ENCODE results near the gene TMEM131L.

Gene TMEM131L

DNA sequence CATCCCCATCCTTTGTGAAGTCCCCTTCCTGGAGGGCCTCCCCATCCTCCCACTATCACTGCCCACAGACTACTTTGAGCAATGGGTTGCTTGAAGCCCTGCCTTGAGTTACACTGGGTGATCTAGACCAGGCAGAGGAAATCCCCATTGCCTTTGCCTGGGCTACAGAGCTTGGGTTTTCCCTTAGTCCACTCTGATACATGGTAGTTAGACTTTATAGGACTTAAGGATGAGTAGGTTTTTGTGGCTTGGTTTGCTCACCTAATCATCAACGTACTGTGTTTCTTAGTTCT is 56.6 kb downstream of the TMEM131L start:
- peak; percentile 38 for DNase-seq

DNA sequence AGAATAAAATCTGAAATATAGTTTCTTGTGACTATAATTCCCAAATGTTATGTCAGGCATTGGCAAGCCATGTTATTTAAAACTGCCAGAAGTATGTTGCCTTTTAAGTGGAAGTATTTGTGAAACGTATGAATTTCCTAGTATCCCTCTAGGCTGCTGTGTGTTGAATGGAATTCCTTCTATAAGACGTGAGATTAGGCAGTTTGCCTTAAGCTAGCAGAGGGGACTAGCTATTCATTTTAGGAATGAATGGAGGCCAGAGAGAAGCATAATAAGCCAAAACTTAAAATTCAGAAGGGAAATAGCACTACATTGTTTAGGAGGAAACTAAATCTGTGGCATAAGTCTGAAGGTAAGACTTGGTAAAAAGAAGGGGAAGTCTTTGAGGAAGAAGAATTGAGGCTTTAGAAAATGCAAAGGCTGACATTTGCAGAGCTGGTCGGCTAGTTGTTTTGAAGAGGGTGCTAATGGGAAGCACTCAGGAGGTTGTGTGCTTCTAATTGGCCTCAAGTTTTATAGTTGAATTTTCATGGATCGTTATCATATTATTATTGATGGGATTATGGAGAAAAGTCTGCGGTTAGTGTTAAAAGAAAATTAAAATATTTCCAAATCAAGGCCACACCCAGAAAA is 57.1 kb downstream of the TMEM131L start:
- no peak for DNase-seq

DNA sequence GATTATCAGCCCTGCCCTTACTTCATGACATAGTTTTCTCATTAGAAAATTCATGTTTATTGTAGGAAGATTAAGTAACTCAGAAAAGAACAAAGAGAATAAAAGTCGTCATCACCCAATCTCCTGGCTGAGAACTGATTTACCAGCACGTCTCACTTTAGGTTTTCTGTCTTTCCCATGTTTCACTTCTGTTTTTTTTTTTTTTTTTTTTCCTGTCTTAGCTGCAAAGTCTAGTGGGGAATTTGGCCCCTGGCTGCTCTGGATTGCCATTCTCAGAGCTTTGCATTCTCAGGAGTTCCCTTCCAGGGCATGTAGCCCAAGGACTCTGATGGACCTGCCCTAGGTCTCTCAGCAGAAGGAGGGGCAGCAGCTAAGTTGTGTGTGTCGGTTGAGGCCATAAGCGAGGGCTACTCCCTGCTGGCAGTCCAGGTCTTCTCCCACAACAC is 57.8 kb downstream of the TMEM131L start:
- no peak for DNase-seq

DNA sequence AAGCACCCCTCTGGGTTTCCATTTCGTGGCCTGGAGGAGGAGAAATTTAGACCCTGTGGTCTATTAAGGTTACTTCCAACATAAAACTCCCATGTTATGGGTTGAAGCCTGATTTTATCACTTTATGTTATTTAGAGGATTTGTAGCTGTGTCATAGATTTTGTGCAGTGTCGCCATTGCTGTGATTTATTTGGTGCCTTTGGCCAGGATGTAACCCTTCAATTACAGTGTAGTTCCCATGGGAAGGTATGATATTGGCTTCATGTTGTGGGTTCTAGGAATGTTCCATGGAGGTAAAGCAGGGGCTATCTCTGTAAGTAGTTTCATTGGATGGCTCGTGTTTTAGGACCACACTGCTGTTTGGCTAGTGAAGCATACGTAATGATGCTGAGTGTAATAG is 58.5 kb downstream of the TMEM131L start:
- no peak for DNase-seq

GRCh38 chr4:153527690-153528089 is 61.5 kb downstream of the TMEM131L start:
- DNase-seq, result no peak

DNA sequence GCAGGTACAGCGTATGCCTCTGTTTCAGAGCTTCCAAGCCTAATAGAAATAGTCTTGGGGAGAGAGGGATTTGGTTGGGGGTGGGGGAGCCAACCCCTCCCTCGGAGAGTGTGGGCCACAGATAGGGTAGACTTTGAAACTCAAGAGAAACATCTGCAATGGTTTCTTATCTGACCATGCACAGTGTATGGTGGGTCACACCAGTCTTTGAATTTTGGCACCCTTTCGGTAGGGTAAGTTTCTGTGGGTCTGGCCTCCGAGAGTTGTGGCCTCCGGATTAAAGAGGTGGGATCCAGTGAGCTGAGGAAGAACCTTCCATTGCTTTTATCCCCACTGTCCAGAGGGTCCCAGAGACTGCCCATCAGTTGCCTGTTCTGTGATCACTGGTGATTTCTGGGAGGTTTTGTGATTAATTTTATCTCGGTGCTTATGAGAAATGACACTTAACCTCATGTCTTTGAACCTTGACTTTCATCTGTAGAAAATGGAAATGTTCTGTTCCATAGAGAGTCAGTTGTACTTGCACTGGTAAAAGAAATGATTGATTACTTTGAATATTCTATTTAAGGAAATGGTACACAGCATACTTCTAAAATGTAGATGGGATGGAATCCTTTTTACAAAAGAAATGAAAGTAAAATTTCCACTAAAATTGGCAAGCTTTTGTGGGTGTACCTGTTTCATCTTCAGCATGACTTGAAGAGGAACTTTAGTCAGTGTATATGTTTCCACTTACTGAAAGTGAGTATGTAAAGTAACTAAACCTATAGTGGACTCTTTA is 62.7 kb downstream of the TMEM131L start:
- DNase-seq, result no peak

DNA sequence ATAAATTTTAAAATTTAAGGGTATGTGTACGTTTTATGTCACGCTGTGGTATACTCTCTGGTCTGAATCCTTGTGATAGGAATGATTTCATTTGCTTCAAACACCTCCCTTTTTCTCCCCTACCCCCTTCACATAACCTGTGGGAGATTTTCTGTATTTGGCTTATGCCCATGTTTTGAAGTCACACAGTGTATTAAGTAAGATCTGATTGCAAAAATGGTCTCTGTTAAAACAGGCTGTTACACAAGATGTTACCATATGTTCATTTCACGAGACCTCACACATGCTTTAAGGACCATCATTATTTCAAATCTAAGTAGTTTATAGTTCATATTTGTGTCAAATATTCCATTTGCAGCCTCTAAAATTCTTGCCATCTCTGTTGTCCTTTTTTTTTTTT is 63.5 kb downstream of the TMEM131L start:
- DNase-seq, result no peak

DNA sequence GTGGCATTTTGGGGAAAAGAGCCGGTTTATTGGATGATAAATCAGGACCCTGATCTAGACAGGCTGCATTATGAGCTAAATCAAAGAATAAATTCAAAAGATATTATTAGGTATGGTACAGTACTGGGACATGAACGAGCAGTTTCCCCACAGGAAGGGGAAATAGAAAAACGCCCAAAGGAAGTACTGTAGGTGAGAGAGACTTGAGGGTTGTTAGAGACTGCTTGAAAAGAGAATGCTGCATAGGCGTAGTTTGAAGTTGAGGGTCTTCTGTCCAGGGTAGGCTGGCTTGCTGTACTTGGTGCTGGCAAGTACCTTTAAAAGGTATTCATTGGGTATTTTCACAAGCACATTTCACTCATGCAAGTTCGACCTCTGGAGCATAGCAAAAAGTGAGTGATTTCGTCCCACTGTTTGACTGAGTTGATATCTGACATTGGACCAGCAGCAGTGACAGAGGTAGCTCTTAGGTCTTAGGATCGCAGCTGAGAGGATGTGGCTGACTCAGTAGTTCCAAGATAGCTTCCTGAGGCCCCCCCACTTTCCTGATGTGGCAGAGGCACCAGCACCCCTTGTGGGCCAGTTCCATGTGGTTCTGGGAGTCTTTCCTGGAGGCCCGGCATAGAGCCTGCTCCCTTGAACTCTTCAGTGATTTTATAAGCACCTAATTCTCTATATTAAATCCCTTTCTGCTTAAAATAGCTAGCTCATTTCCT is 64.3 kb downstream of the TMEM131L start:
- peak; percentile 17 for DNase-seq

GRCh38 chr4:153531000-153531358 is 64.8 kb downstream of the TMEM131L start:
- no peak for DNase-seq

DNA sequence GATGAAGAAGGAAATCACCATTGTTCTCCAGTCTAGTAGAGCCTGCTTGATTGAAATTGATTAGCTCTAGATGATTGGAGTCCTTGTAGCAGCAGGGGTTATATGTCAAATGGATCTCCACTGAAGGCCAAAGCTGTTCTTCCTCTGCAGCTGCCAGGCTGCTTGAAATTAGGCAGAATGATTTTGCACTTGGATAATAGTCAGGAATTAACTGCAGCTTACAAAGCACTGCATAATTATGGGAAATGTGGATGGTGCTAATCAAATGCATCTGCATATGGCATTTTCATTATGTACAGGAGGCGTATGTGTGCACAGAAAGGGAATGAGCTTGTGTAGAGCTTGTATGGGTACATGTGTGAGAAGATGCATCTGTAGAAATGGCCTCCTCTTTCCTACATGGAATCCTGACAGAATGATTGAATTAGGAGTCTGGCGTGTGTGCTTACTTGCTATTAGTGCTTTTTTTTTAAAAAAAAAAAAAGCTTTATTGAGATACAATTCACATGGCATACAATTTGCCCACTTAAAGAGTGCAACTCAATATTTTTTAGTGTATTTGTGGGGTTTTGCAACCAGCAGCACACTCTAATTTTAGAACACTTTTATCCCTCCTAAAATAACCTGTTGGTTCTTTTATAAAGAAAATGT is 65.9 kb downstream of the TMEM131L start:
- DNase-seq, result no peak

GRCh38 chr4:153532636-153533035 is 66.5 kb downstream of the TMEM131L start:
- DNase-seq, result no peak

DNA sequence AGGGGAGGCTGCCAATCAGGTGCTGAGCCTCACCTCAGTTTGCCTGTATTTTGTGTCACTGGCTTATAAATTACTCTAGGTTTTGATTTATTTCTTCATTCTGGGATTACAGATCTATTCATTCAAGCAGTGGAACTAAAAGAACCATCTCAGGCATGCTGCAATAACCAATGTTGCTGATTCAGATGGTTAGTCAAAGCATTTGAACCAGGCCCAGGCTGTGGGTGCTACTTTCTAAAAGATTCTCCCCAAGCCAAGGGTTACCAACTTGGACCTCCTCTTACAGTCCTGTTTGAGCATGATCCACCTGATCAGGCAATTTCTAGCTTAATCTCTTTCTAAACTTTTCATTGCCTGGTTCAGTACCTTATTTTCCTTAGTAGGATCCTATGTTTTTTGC is 67.2 kb downstream of the TMEM131L start:
- no peak for DNase-seq

GRCh38 chr4:153534792-153535629 is 68.9 kb downstream of the TMEM131L start:
- no peak for DNase-seq

GRCh38 chr4:153535772-153536513 is 69.8 kb downstream of the TMEM131L start:
- DNase-seq, result peak; percentile 24

DNA sequence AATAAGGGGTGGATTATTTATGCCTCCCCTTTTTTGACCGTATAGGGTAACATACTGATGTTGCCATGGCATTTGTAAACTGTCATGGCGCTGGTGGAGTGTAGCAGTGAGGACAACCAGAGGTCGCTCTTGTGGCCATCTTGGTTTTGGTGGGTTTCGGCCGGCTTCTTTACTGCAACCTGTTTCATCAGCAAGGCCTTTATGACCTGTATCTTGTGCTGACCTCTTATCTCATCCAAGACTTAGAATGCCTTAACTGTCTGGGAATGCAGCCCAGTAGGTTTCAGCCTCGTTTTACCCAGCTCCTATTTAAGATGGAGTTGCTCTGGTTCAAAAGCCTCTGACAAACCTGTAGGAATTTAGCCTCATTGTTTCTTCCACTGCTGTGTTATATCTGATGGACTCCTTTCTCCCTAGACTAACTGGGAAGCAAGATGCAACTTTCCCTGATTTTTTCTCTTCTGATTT is 71.4 kb downstream of the TMEM131L start:
- DNase-seq, result no peak

GRCh38 chr4:153538487-153539357 is 72.6 kb downstream of the TMEM131L start:
- DNase-seq, result no peak

DNA sequence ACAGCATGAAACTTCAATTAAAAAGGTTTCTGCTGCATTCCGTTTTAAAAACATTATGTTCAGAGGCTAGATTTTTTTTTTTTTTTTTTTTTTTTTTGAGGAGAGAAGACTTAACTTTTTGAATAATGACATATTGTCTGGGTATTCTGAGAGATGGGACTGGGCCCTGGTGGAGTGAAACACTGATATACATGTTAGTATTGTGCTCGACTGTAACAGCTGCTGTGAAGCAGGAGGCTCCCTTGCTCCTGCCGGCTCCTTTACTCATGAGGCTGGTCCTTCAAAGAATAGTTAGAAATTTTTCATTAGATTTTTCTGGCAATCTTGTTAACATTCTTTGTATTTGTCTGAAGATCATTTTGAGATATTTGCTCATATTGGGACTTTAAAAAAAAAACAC is 73.3 kb downstream of the TMEM131L start:
- no peak for DNase-seq

- no peak for DNase-seq
These were observed 75.4 kb downstream of the TMEM131L start for GRCh38 chr4:153541456-153542096.

DNA sequence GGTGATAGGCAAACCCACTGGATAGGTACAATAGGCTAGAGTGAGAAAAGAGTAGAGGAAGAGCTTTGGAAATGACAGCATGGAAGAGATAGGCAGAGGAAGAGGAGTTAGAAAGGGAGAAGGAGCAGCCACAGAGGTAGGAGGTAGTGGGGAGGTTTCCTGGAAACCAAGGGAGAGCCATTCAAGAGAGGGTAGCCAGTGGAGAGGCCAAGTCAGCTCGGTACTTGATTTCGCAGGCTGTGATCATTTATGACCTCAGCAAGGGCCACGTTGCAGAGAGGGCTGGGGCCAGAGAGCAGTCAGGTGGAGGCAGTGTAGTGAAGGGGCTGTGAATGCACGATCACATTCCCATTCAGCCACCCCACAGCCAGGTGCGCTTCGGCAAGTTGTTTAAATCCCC is 76.0 kb downstream of the TMEM131L start:
- DNase-seq, result no peak

DNA sequence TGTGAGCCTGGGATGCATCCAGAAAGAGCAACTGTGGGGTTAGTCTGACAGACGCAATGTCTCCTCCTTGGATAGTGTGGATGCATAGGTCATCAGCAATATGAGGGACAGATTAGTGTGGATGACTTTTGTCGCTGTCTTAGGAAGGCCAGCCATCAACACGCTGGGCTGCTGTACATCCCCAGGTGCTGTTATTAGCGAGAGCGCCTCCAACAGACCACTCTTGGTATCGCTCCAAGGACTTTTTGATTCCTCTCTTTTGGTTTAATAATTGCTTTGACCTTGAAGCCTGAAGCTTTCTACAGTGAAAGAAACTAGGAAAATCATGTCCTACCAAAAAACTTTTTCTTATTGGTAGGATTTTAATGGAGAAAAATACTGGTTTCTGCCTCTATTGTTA is 76.7 kb downstream of the TMEM131L start:
- DNase-seq, result no peak

Data from central memory CD4-positive, alpha-beta T cell (primary cell).